Putamen (tissue), 1 donor: ENCODE results near the gene INSC.
A peak's percentile ranks its signal among the peaks of the same experiment; 100 is the strongest.

Experiments used
- DNase-seq: peaks from one replicate; pipeline ENCODE4 v3.0.0-alpha.2; 2016; ENCODE audit warnings: low spot score

Gene INSC

DNA sequence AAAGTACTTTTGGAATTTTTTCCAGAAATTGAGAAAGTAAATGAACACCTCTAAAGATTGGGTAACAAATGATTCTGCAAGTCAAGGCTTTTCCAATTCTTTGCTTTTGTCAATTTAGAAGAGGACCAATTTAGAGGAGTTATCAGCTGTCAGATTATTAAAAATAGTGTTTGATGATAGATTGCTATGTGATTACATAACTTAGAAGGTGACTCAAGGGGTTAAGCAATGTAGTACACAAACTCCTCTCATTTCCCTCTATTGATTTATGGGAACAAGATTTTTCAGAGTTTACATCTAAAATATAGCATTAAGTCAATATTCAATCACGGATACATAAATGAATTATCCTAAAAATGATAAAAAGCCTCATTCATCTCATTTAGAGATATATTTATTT is 70.3 kb downstream of the INSC start:
- DNase-seq, result no peak

DNA sequence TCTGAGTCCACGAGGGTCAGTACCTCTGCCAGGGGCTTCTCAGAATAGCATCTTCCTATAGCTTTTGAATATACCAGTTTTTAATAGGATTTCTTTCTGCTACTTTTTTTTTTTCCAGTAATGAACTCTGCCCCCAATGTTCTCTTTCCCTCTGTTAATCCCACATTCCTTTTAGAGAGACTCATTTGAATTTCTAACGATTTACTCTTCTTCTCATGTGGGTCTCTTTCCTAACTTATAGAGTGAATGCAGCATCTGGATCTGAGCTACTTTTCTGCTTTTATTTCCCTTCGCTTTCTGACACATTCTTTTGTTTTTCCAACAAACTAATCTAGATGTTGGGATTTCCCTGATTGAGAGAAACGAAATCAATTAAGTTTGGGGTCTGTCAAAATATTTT is 71.4 kb downstream of the INSC start:
- DNase-seq, result no peak

DNA sequence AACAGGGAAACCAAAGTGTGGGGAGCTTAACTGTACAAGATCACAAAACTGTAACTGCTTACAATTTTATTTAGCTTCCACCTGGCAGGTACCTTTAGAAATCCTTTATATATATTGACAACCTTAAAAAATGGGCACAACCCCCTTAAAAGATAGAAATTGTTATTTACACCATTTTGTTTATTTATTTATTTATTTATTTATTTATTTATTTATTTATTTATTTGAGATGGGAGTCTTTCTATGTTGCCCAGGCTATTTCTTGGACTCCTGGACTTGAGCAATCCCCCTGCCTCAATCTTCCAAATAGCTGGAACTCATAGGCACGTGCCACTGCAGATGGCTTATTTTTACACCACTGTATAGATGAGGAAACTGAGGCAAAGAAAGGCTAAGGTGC is 74.5 kb downstream of the INSC start:
- DNase-seq, result no peak

DNA sequence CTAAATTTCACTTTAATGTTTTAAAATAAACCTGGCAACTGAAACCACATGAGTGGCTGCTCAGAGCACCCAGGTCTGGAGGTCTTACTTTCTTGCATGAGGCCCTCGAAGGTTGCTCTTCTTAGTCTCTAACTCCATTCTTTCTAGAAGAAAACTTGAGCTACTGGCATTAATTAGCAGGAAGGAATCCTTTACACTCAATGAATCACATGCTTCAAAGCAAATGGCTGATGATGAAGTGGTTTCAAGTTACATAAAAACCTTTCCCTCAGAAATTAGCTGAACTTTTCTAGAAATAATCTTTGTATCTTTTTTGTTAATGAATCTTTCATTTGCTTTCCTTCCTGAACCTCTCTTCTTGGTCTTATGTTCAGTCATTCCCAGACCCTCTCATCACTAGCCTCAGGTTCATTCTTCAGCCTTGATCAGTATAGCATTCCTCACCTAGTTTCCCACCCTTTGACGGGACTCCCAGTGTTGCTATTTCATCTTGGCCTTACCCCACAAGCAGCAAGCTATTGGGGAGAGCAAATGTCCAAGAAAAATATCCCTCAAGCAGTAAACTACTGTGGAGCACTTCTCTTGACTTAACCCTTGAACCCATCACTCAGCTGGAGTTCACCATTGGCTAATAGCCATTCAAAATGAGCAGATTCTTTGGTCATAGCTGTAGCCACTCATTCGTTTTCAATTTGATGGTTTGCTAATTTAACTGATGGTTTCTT is 75.1 kb downstream of the INSC start:
- DNase-seq, result no peak

DNA sequence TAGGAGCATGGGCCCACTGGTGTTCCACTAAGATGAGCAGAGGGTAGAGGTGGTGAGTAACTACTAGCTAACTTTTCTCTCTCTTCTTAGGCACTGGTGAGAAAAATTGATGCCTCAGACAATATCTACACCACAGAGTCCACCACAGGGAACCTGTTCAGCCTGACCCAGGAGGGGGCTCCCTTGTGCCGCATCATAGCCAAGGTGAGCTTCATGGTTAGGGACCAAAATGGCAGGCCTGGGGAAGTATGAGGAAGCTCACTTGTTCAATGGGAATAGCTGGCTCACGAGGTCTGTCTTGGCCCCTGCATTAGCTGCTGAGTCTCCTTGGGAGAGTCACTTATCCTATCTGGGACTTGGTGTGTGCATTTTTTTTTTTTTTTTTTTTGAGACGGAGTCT is 75.9 kb downstream of the INSC start:
- DNase-seq, result no peak

DNA sequence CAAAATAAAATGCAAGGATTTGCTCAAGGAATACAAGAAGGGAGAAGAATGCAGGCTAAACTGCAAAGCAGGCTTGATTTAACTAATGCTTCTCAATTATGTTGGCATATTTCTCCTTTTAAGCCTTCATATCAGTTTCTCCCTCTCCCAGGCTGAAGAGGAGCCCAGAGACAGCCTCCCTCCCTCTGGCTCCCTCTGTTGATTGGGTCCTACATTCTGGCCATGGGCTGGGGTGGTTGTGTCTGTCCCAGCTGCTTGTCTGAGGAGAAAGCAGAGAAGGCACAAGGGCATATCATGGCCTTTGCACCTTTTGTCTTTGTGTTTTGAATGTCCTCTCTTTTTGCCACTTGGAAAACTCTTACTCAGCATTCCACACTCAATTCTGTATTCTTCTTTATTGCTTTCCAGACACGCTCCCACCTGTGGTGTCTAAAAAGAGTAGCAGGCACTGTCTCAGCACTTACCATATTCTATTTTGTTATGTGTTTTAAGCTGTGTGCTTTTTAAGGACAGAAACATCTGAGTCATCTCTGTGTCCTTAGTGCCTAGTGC is 77.4 kb downstream of the INSC start:
- DNase-seq, result no peak

DNA sequence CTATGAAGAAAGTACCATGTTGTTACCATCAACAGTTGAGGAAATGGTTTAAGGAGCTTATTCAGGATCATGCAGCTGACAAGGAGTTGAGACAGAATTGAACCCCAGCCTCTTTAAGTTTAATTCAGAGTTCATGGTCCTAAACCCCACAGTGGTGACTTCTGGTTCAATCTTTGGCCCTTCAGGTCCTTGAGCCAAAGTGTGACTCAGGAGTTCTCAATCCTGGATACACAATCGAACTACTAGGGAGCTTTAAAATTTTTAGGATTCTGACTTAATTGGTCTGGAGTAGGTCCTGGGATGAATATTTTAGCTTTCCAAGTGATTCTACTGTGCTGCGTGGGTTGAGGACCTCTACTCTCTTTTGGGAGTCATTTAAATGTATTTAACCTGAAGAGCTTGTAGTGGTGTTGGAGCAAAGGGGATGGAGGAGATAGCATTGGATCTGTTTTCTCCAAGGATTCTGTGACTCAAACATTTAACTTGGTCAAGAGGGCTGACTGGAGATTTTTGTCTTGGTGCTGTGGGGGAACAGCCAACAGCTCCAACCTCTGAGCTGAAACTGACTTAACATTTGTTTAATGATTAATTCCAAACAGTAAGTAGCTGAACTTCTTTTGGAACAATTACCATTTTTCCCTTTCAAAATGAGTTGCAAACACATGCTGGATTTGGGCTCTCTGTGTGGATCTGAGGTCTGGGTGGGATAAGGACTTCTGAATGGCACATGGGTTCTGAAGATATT is 80.1 kb downstream of the INSC start:
- DNase-seq, result no peak

GRCh38 chr11:15195454-15196200 is 80.9 kb downstream of the INSC start:
- no peak for DNase-seq

- no peak for DNase-seq
Observed at GRCh38 chr11:15196704-15197103, 82.0 kb downstream of the INSC start.

DNA sequence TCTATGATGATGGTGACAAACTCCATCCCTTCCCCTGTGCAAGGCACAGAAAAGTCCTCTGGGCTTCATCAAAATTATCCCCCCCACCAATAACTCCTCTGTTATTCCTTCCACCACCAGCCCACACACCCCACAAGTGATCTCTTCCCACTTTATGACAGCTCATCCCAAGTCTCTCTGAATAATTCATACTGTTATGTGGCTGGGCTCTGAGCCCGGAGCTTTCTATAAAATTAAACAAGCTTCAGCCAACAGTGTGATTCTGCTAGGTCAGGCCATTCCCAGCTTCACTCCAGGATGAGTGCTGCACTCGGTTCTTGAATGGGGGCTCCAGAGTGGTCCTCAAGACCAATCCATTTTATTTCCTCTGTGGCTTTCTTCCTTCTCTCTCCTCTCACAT is 83.0 kb downstream of the INSC start:
- no peak for DNase-seq

DNA sequence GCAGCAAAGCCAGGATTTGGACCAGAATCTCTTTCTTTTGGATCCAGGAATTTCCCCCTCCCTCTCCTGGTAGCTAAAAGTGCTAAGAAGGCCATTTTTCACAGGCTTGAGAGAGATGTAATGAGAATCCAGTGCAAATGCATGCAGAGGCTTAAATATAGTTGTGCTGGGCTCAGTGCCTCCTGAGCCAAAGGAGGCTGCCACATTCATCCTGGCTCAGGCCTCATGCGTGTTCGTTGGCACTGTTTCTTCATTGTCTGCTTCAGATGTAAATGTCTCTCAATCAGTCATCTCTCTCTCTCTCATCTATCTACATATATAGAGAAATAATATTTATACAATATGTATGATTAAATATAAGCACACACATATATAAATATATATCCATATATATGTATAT is 83.6 kb downstream of the INSC start:
- DNase-seq, result no peak

- DNase-seq, result no peak
Observed at GRCh38 chr11:15199693-15200092, 85.0 kb downstream of the INSC start.

DNA sequence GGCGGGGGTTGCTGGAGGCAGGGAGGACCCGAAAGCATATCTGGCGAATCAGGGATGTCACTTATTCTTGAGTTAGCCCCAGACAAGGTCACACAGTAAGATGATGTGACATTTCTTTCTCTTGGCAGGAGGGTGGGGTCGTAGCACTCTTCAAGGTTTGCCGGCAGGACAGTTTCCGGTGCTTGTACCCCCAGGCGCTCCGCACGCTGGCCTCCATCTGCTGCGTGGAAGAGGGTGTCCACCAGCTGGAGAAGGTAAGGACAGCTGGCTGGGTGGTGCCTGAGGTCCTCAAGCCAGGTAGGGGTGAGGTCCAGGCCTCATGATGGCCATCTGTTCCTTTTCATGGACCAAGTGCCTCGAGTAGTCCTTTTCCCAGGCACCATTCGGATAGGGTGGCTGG is 86.0 kb downstream of the INSC start:
- DNase-seq, result no peak

DNA sequence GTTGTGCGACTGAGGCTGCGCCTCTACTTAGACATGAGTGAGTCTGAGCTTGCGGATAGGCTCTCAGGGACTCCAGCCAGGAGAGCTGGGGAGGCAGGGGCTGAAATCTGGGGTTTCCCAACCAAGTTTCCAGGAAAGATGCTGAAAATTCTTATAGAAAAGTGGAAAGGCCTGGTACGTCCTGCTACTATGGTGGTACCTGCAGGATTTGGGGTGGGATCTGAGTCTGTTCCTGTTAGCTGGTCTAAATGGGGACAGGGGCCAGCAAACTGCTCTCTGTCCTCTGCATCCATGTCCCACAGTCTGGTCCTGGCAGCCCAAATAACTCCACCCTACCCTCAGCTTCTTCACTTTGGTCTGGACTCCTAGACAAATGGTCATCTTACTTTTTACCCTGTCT is 86.9 kb downstream of the INSC start:
- no peak for DNase-seq

GRCh38 chr11:15202626-15203025 is 87.9 kb downstream of the INSC start:
- no peak for DNase-seq

DNA sequence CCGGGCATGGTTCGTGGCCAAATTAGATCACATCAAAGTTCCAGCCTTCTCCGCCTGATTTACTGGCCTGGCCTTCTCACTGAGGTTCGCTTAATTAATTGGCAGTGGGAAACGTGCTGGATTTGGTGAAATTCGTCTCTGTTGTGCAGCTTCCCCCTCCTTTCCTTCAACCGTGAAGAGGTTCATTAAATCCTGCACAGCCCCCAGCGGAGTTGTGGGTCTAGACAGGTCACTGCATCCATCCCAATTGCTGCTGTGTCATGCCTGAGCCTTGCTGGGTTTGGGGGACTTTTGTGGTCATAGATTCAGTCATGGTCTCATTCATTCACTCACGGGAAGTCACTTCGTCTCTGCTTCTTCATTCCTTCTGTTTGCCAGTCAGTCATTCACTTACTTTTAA is 90.0 kb downstream of the INSC start:
- DNase-seq, result no peak

DNA sequence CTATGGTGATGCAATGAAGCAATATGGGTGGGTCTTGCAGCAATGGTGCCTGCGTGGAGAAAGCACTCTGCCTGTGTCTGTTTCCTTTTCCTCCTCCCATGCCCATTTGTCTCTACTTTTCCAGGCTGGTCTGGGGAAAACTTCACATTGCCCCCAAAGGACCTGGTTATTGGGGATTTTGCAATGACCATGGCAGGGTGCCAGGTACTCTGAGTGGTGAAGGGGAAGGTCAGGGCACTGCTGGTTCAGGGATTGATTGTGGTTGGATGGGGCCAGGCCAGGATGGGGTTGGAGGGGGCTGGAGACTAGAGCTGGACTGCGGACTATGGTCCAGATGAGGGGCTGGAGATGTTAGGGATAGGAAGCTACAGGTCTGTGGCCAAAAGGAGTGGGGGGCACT is 92.1 kb downstream of the INSC start:
- DNase-seq, result no peak

- peak; percentile 61 for DNase-seq
Observed at GRCh38 chr11:15208378-15209222, 93.9 kb downstream of the INSC start.

- no peak for DNase-seq
Observed at GRCh38 chr11:15212876-15213275, 98.2 kb downstream of the INSC start.

DNA sequence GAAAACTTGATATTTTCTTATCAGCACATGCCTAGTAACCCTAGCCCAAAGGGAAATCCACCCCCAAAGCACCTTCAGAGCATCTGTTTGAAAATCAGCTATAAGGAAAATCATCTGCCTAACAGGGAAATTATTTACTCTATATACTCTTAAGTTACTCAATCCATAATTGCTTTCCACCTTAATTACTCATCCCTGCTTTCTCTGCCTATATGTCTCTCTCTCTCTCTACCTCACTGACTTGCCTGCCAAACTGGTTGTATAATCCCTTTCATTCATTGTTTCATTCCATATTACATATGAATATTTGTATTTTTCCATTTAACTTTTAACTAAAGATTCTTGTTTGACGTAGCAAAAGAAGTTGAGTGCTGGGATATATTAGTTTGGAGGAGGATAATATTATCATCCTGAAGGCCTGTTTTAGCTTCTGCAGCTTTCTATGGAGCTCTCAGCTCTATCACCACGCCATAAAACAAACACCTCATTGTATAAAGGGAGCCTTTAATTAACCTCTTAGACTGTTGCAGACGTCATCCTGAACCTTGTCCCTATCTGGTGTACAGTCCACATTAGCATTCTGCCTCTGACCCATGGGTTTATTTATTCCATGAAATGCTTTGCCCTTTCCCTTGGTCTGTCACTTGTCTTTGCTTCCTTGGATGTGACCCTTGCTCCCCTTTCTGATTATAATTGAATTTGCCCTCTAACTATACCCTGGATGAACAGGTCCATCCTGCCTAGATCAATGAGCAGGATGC is 98.9 kb downstream of the INSC start:
- no peak for DNase-seq

GRCh38 chr11:15215005-15215404 is 100.3 kb downstream of the INSC start:
- no peak for DNase-seq
